Breast epithelium (tissue), 3 donors: Measurements from ENCODE around the gene RRAS.

Experiments used
- CTCF ChIP-seq, 3 donors: fragments of 450-650 bp; IDR thresholded peaks; one replicate each; pipeline ENCODE4 v1.5.1; 2016 to 2017; ENCODE audit warnings: antibody characterized with exemption in 3 of 3, mild to moderate bottlenecking in 3 of 3, moderate library complexity in 3 of 3
- POLR2A ChIP-seq: fragments of 450-650 bp; IDR thresholded peaks from one replicate; pipeline ENCODE4 v1.6.1; 2016; ENCODE audit warnings: antibody characterized with exemption, mild to moderate bottlenecking, moderate library complexity
- POLR2AphosphoS5 ChIP-seq, 3 donors: sonication (generic); formaldehyde crosslinking; IDR thresholded peaks; one replicate each; pipeline ENCODE4 v1.6.1; 2017; ENCODE audit warnings: antibody characterized with exemption in 3 of 3

GRCh38 chr19:49651820-49652550 is 12.0 kb upstream of the RRAS start:
- TF ChIP-seq CTCF (IDR thresholded peaks at IDR 0.05) (no peak), POLR2A (no peak), POLR2AphosphoS5 (IDR thresholded peaks at IDR 0.05) (no peak)
